ENCODE data around the gene MBNL1. TPM values are rescaled to one million over a fixed set of nuclear protein-coding genes. Genes with fewer than 3 reads are reported as not detected.

MBNL1 gene
- total RNA-seq, 1 experiment from 2014 or later, result 117 TPM

- Histone ChIP-seq H3K27ac (ENCODE audit: low read depth, low read length, poor library complexity, severe bottlenecking) (no peak overlapping the region), H3K9me3 (ENCODE audit: low read depth, low read length, poor library complexity, severe bottlenecking) (no peaks in the 10 kb centered on the region), H3K27me3 (replicated peaks; ENCODE audit: insufficient read depth, low read depth, low read length, poor library complexity) (no peaks in the 10 kb centered on the region), H3K4me3 (ENCODE audit: low read depth, low read length, poor library complexity, severe bottlenecking) (no peak overlapping the region), H3K36me3 (ENCODE audit: insufficient read depth, low read length, poor library complexity, severe bottlenecking) (peaks cover 23% of the 10 kb centered on the region), H3K4me1 (ENCODE audit: insufficient read depth, low read length, poor library complexity, severe bottlenecking) (no peaks in the 10 kb centered on the region)
- CTCF ChIA-PET, result no interaction called here
- POLR2A ChIA-PET (ENCODE audit: low non-redundant PET), result no interaction called here
- intact Hi-C loops (cut with micrococcal nuclease; ENCODE audit: unreplicated experiment), result no loop called here
- no TSS peak for BruUV-seq (replicated peaks)
- TF ChIP-seq CTCF (conservative IDR thresholded peaks at IDR 0.05; ENCODE audit: low read depth, low read length) (no peak), EZH2 (IDR thresholded peaks at IDR 0.05; ENCODE audit: borderline replicate concordance, low read depth, low read length, poor library complexity, severe bottlenecking) (no peak)
- no peak for DNase-seq (ENCODE audit: low spot score)
Measured at GRCh38 chr3:152416808-152417580, 148.3 kb downstream of the MBNL1 start.

GRCh38 chr3:152419748-152420147, 151.0 kb downstream of the MBNL1 start:
- intact Hi-C loops (cut with micrococcal nuclease; ENCODE audit: unreplicated experiment), result no loop called here
- no peaks in the 10 kb centered on the region for H3K27me3 ChIP-seq (replicated peaks; ENCODE audit: insufficient read depth, low read depth, low read length, poor library complexity)
- CTCF ChIA-PET, result no interaction called here
- no peak overlapping the region for H3K4me3 ChIP-seq (ENCODE audit: low read depth, low read length, poor library complexity, severe bottlenecking)
- no TSS peak for BruUV-seq (replicated peaks)
- POLR2A ChIA-PET (ENCODE audit: low non-redundant PET), result no interaction called here
- TF ChIP-seq CTCF (conservative IDR thresholded peaks at IDR 0.05; ENCODE audit: low read depth, low read length) (no peak), EZH2 (IDR thresholded peaks at IDR 0.05; ENCODE audit: borderline replicate concordance, low read depth, low read length, poor library complexity, severe bottlenecking) (no peak)
- no peaks in the 10 kb centered on the region for H3K4me1 ChIP-seq (ENCODE audit: insufficient read depth, low read length, poor library complexity, severe bottlenecking)
- H3K9me3 ChIP-seq (ENCODE audit: low read depth, low read length, poor library complexity, severe bottlenecking), result no peaks in the 10 kb centered on the region
- DNase-seq (ENCODE audit: low spot score), result no peak
- H3K36me3 ChIP-seq (ENCODE audit: insufficient read depth, low read length, poor library complexity, severe bottlenecking), result peaks cover 20% of the 10 kb centered on the region
- H3K27ac ChIP-seq (ENCODE audit: low read depth, low read length, poor library complexity, severe bottlenecking), result no peak overlapping the region

DNA sequence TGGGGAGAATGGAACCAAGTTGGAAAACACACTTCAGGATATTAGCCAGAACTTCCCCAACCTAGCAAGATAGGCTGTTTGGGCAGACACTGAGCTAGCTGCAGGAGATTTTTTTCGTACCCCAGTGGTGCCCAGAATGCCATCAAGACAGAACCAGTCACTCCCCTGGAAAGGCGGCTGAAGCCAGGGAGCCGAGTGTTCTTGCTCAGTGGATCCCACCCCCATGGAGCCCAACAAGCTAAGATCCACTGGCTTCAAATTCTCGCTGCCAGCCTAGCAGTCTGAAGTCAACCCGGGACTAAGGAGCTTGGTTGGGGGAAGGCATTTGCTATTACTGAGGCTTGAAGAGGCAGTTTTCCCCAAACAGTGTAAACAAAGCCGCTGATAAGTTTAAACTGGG, 152.4 kb downstream of the MBNL1 start:
- H3K4me3 ChIP-seq (ENCODE audit: low read depth, low read length, poor library complexity, severe bottlenecking), result no peak overlapping the region
- no peak overlapping the region for H3K27ac ChIP-seq (ENCODE audit: low read depth, low read length, poor library complexity, severe bottlenecking)
- intact Hi-C loops (cut with micrococcal nuclease; ENCODE audit: unreplicated experiment), result no loop called here
- ChIA-PET POLR2A (ENCODE audit: low non-redundant PET) (interaction anchor here (0.6 kb wide), 1 partner anchor 23 kb away, joined by 5 read pairs; no protein-coding TSS in a partner anchor), CTCF (no interaction called here)
- H3K27me3 ChIP-seq (replicated peaks; ENCODE audit: insufficient read depth, low read depth, low read length, poor library complexity), result no peaks in the 10 kb centered on the region
- H3K36me3 ChIP-seq (ENCODE audit: insufficient read depth, low read length, poor library complexity, severe bottlenecking), result peaks cover 17% of the 10 kb centered on the region
- no TSS peak for BruUV-seq (replicated peaks)
- no peaks in the 10 kb centered on the region for H3K4me1 ChIP-seq (ENCODE audit: insufficient read depth, low read length, poor library complexity, severe bottlenecking)
- no peak for TF ChIP-seq EZH2 (IDR thresholded peaks at IDR 0.05; ENCODE audit: borderline replicate concordance, low read depth, low read length, poor library complexity, severe bottlenecking)
- TF ChIP-seq CTCF (conservative IDR thresholded peaks at IDR 0.05; ENCODE audit: low read depth, low read length), result no peak
- H3K9me3 ChIP-seq (ENCODE audit: low read depth, low read length, poor library complexity, severe bottlenecking), result no peaks in the 10 kb centered on the region
- DNase-seq (ENCODE audit: low spot score), result no peak
